ENCODE measurements around the gene HSF4. TPM values are rescaled to one million over a fixed set of nuclear protein-coding genes. Genes with fewer than 3 reads are reported as not detected.

HSF4 gene
- total RNA-seq, 2 experiments from 2014 or later: 8.1 to 17.0 TPM

DNA sequence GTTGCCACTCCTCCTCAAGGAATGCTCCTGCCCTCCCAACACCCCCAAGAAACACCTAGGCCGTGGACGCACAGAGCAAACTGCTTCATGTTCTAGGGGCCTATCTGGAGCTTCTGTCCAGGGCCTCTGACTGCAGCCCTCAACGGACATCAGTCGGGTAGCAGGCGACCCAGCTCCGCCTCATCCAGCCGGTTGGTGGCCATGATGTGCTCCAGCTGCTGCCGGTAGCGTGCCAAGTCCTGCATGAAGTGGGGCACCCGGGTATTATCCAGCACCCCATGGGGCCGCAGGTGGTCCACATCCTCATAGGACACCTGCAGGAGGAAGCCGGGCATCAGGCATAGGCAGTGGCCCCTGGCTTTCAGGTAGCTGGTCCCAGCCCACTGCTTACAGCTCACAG, 12.1 kb downstream of the HSF4 start:
- no peak overlapping the region for H3K27ac ChIP-seq (ENCODE audit: low read depth, low read length, poor library complexity, severe bottlenecking)
- H3K4me3 ChIP-seq (ENCODE audit: low read depth, low read length, poor library complexity, severe bottlenecking): no peak overlapping the region
- no peaks in the 10 kb centered on the region for H4K20me1 ChIP-seq (ENCODE audit: insufficient read depth, low read length)
- no peaks in the 10 kb centered on the region for H3K79me2 ChIP-seq (ENCODE audit: insufficient read depth, low read depth, low read length)
- TF ChIP-seq, protein P1, sequence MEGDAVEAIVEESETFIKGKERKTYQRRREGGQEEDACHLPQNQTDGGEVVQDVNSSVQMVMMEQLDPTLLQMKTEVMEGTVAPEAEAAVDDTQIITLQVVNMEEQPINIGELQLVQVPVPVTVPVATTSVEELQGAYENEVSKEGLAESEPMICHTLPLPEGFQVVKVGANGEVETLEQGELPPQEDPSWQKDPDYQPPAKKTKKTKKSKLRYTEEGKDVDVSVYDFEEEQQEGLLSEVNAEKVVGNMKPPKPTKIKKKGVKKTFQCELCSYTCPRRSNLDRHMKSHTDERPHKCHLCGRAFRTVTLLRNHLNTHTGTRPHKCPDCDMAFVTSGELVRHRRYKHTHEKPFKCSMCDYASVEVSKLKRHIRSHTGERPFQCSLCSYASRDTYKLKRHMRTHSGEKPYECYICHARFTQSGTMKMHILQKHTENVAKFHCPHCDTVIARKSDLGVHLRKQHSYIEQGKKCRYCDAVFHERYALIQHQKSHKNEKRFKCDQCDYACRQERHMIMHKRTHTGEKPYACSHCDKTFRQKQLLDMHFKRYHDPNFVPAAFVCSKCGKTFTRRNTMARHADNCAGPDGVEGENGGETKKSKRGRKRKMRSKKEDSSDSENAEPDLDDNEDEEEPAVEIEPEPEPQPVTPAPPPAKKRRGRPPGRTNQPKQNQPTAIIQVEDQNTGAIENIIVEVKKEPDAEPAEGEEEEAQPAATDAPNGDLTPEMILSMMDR (conservative IDR thresholded peaks at IDR 0.05; ENCODE audit: low read length): no peak
- TF ChIP-seq EZH2phosphoT487 (IDR thresholded peaks at IDR 0.05; ENCODE audit: borderline replicate concordance, low read depth, low read length): no peak
- H3K4me2 ChIP-seq (ENCODE audit: low read length): no peak overlapping the region
- H3K36me3 ChIP-seq (ENCODE audit: insufficient read depth, low read length): no peaks in the 10 kb centered on the region
- no peaks in the 10 kb centered on the region for H3K9me3 ChIP-seq (ENCODE audit: low read length)
- POLR2A ChIA-PET: interaction anchor here (0.5 kb wide), 1 partner anchor 148 kb away, joined by 3 read pairs; no protein-coding TSS in a partner anchor
- peaks cover 21% of the 10 kb centered on the region for H3K4me1 ChIP-seq (ENCODE audit: insufficient read depth, low read length, poor library complexity, severe bottlenecking)
- no TSS peak for BruUV-seq (replicated peaks)
- no peak for DNase-seq (ENCODE audit: low spot score)
- no peaks in the 10 kb centered on the region for H3K9me2 ChIP-seq (ENCODE audit: insufficient read depth, low read length)
- intact Hi-C loops (cut with micrococcal nuclease; ENCODE audit: unreplicated experiment): no loop called here
- no peak overlapping the region for H2AFZ ChIP-seq (ENCODE audit: low read length)
- CTCF ChIA-PET (ENCODE audit: unreplicated experiment): interaction anchor here (0.6 kb wide), 2 partner anchors 8 to 264 kb away, joined by 3 read pairs; no protein-coding TSS in a partner anchor

DNA sequence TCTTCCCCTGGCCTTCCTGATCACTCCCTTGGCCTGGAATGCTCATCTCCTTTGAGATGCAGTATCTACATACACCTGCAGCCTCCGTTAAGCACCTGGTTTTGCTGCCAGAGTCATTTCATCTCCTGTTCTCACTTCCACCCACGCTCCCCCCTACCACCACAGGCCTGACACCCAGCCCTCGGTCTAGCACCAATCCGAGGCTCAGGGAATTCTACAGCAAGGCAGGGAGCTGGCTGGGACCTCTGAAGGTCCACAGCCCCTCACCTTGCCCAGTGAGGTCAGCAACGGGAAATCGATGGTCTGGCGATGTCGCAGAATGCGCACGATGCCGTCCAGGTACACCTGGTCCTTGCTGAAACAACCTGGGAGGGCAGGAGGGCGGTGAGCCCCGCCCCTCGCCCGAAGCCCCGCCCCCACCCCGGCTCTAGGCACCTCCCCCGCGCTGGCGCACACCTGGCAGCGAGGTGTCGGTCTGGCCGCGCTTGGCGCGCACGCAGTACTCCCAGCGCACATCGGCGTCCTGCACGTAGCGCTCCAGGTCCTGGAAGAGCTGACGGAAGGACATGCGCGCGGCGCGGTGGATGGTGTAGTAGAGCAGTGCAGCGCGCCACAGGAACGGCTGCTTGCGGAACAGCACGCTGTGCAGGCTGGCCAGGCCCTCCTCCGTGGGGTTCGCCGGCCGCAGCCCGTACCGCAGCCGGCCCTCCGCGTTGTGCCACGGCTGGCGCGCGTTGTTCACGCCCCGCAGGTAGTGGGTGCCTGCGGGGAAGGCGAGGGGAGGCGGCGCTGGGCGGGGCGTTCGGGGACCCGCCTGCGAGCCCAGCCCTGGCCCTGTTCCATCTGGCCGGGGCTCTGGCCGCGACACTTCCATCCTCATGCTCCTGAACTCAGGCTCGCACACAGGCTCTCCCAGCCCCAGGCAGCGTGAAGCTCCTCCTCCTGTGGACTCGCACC, 13.5 kb downstream of the HSF4 start:
- Histone ChIP-seq H3K4me1 (ENCODE audit: insufficient read depth, low read length, poor library complexity, severe bottlenecking) (peaks cover 29% of the 10 kb centered on the region), H3K4me2 (ENCODE audit: low read length) (peak overlapping the region; percentile 68), H4K20me1 (ENCODE audit: insufficient read depth, low read length) (no peaks in the 10 kb centered on the region), H3K9me2 (ENCODE audit: insufficient read depth, low read length) (no peaks in the 10 kb centered on the region), H2AFZ (ENCODE audit: low read length) (no peak overlapping the region), H3K27ac (ENCODE audit: low read depth, low read length, poor library complexity, severe bottlenecking) (no peak overlapping the region), H3K36me3 (ENCODE audit: insufficient read depth, low read length) (no peaks in the 10 kb centered on the region), H3K4me3 (ENCODE audit: low read depth, low read length, poor library complexity, severe bottlenecking) (peak overlapping the region; percentile 47), H3K9me3 (ENCODE audit: low read length) (no peaks in the 10 kb centered on the region), H3K79me2 (ENCODE audit: insufficient read depth, low read depth, low read length) (no peaks in the 10 kb centered on the region)
- intact Hi-C loops (cut with micrococcal nuclease; ENCODE audit: unreplicated experiment): no loop called here
- CTCF ChIA-PET (ENCODE audit: unreplicated experiment): no interaction called here
- BruUV-seq (replicated peaks): no TSS peak
- DNase-seq (ENCODE audit: low spot score): peak; percentile 53
- POLR2A ChIA-PET: interaction anchor here (0.6 kb wide), 1 partner anchor 221 kb away, joined by 5 read pairs; no protein-coding TSS in a partner anchor
- no peak for TF ChIP-seq EZH2phosphoT487 (IDR thresholded peaks at IDR 0.05; ENCODE audit: borderline replicate concordance, low read depth, low read length)
- TF ChIP-seq, protein P1 (conservative IDR thresholded peaks at IDR 0.05; ENCODE audit: low read length): no peak
